Left kidney (tissue), 2 donors: ENCODE data around the gene GTPBP6. TPM values are rescaled to one million over a fixed set of nuclear protein-coding genes. Genes with fewer than 3 reads are reported as not detected.
"Not testable (repeated sequence)": the region's sequence is repeated elsewhere in the genome, so short reads cannot be mapped to it uniquely, and the experiment has no call there.

ENCODE experiments used
- DNase-seq: peaks from one replicate; pipeline ENCODE4 v3.0.0-alpha.2; 2013
- polyA plus RNA-seq: library from polyadenylated mRNA; unstranded; fragments of 120-200 nt; gene quantifications from one replicate; pipeline ENCODE4 v1.2.1, GENCODE V29; 2013; ENCODE audit not compliant: insufficient read length

Gene GTPBP6
- polyA plus RNA-seq, 1 donor, result 40.7 TPM

GRCh38 chrX:300334-300733 lies 18.3 kb downstream of the GTPBP6 start:
- DNase-seq, result no peak

DNA sequence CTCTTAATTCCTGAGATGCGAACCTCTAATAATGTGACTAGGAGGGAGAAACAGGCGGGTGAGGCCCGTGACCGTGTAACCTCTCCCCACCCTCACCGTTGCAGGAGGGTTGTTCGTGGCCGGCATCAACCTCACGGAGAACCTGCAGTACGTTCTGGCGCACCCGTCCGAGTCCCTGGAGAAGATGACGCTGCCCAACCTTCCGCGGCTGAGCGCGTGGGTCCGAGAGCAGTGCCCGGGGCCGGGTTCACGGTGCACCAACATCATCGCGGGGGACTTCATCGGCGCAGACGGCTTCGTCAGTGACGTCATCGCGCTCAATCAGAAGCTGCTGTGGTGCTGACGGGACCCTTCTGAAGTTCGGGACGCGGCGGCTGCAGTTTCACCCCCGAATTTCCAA lies 19.6 kb downstream of the GTPBP6 start:
- no peak for DNase-seq

GRCh38 chrX:295136-295535 lies 23.5 kb downstream of the GTPBP6 start:
- no peak for DNase-seq

- DNase-seq, result no peak
Observed at GRCh38 chrX:292900-293897, 25.4 kb downstream of the GTPBP6 start.

- DNase-seq, result no peak
Observed at GRCh38 chrX:291411-291901, 27.1 kb downstream of the GTPBP6 start.

- DNase-seq, result no peak
Observed at GRCh38 chrX:290476-291166, 28.0 kb downstream of the GTPBP6 start.

- DNase-seq, result no peak
Observed at GRCh38 chrX:288561-288991, 30.0 kb downstream of the GTPBP6 start.

GRCh38 chrX:287670-288069 lies 30.9 kb downstream of the GTPBP6 start:
- DNase-seq, result no peak

GRCh38 chrX:285076-285677 lies 33.4 kb downstream of the GTPBP6 start:
- DNase-seq, result no peak

GRCh38 chrX:283115-283845 lies 35.3 kb downstream of the GTPBP6 start:
- DNase-seq, result peak; percentile 87

GRCh38 chrX:282000-282681 lies 36.5 kb downstream of the GTPBP6 start:
- not testable (repeated sequence) for DNase-seq

GRCh38 chrX:281166-281999 lies 37.2 kb downstream of the GTPBP6 start, which contains the start of gene PLCXD1:
Gene PLCXD1 (plus strand): TSS chrX:281381. CDS start chrX:284188, 2,807 bp downstream.
- DNase-seq, result peak; percentile 66

DNA sequence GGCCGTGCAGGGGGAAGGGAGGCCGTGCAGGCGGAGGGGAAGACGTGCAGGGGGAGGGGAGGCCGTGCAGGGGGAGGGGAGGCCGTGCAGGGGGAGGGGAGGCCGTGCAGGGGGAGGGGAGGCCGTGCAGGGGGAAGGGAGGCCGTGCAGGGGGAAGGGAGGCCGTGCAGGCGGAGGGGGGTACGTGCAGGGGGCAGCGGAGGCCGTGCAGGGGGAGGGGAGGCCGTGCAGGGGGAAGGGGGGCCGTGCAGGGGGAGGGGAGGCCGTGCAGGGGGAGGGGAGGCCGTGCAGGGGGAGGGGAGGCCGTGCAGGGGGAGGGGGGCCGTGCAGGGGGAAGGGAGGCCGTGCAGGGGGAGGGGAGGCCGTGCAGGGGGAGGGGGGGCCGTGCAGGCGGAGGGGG lies 37.9 kb downstream of the GTPBP6 start:
- DNase-seq, result not testable (repeated sequence)

DNA sequence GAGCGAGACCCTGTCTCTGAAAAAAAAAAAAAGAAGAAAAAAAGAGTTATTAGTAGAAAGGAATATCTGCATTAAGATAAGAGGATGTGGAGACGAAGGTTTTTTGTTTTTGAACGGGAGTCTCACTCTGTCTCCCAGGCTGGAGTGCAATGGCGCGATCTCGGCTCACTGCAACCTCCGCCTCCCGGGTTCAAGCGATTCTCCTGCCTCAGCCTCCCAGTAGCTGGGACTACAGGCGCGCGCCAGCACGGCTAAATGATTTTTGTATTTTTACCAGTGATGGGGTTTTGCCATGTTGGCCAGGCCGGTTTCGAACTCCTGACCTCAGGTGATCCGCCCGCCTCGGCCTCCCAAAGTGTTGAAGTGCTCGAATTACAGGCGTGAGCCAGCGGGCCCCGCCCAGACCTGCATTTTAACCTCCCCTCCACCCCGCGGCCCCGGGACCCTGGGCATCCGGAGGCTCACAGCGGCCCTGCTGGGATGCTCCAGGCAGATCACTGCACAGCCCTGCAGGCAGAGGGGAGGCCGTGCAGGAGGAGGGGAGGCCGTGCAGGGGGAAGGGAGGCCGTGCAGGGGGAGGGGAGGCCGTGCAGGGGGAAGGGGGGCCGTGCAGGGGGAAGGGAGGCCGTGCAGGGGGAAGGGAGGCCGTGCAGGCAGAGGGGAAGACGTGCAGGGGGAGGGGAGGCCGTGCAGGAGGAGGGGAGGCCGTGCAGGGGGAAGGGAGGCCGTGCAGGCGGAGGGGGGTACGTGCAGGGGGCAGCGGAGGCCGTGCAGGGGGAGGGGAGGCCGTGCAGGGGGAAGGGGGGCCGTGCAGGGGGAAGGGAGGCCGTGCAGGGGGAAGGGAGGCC lies 38.6 kb downstream of the GTPBP6 start:
- not testable (repeated sequence) for DNase-seq

DNA sequence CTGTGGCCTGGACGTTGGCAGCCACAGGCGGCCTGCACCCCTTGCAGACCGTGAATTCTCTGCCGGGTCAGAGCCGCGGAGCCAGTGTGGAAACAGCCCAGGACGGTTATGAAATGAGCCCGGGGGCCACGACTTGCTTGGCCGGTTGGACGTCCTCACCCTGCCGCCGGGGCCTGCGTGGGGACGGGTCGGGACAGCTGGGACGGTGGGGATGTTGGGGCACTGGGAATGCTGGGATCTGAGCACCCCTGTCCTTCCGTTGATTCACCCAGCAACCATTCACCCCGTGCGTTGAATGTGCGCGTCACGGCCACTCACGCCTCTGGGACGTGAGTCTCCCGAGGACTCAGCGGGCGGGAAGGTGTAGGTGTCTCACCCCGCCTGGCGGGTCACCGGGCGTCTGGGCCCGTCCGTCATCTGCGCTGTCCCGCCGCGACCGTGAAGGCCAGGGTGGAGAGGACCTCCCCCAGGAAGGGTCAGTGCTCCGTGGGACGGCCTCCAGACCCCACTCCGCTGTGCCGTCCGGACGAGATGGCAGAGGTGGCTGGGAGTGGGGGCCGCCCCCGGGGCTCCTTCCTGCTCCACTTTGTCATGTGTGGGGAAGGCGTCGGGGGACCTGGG lies 41.9 kb downstream of the GTPBP6 start:
- DNase-seq, result no peak

GRCh38 chrX:275967-276580 lies 42.5 kb downstream of the GTPBP6 start:
- peak; percentile 41 for DNase-seq

GRCh38 chrX:275476-275966 lies 43.1 kb downstream of the GTPBP6 start:
- no peak for DNase-seq

DNA sequence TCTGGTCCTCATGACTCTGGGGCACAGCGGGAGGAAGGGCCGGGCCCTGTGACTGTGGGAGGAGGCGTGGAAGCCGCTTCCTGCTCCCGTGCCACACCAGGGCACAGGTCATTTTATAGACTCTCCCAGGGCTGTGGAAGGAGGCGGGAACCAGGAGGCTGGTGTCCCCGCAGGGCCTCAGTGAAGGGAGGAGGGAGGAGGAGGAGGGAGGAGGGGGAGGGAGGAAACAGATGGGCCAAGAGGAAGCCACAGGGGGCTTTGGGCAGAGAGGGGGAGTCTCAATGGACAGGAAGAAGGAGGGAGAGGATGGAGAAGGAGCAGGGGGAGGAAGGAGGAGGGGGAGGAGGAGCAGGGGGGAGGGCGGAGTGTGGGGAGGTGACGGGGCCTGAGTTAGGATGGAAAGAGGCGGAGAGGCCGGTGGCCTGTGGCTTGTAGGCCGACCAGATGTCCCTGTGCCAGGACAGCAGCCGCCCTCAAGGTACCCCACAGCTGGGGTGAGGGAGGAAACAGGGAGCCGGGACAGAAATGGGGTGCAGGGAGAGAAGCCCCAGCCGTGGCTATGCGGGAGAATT lies 43.6 kb downstream of the GTPBP6 start:
- DNase-seq, result peak; percentile 42
